Measurements from ENCODE around the gene DDX27.

GRCh38 chr20:49248879-49249665, 29.9 kb downstream of the DDX27 start:
- TF ChIP-seq MEIS2 (CRISPR knock-in tag; IDR thresholded peaks at IDR 0.05) (no peak), HDAC2 (CRISPR knock-in tag; IDR thresholded peaks at IDR 0.05) (no peak)
